ENCODE data around the gene MED13L.

DNA sequence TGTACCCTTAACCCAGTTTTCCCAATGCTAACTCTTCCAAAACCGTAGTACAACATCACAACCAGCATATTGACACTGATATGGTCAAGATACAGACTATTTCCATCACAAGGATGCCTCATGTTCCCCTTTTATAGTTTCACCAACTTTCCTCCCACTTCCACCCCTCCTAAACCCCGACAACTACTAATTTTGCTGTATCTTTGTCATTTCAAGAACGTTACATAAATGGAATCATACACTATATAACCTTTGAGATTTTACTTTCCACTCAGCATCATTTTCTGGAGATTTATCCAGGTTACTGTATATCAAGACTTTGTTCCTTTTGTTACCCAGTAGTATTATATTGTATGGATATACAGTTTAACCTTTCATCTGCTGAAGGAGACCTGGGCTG, 88.9 kb downstream of the MED13L start:
- TF ChIP-seq, protein P1, sequence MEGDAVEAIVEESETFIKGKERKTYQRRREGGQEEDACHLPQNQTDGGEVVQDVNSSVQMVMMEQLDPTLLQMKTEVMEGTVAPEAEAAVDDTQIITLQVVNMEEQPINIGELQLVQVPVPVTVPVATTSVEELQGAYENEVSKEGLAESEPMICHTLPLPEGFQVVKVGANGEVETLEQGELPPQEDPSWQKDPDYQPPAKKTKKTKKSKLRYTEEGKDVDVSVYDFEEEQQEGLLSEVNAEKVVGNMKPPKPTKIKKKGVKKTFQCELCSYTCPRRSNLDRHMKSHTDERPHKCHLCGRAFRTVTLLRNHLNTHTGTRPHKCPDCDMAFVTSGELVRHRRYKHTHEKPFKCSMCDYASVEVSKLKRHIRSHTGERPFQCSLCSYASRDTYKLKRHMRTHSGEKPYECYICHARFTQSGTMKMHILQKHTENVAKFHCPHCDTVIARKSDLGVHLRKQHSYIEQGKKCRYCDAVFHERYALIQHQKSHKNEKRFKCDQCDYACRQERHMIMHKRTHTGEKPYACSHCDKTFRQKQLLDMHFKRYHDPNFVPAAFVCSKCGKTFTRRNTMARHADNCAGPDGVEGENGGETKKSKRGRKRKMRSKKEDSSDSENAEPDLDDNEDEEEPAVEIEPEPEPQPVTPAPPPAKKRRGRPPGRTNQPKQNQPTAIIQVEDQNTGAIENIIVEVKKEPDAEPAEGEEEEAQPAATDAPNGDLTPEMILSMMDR (IDR thresholded peaks at IDR 0.05), result no peak
- no peak for TF ChIP-seq POLR2A (IDR thresholded peaks at IDR 0.05)
